ENCODE data around the gene ECM1. TPM values are rescaled to one million over a fixed set of nuclear protein-coding genes. Genes with fewer than 3 reads are reported as not detected.
A peak's percentile ranks its signal among the peaks of the same experiment; 100 is the strongest.

The ECM1 gene
- total RNA-seq, 2 donors from 2014 or later, result 22.8 to 54.0 TPM

DNA sequence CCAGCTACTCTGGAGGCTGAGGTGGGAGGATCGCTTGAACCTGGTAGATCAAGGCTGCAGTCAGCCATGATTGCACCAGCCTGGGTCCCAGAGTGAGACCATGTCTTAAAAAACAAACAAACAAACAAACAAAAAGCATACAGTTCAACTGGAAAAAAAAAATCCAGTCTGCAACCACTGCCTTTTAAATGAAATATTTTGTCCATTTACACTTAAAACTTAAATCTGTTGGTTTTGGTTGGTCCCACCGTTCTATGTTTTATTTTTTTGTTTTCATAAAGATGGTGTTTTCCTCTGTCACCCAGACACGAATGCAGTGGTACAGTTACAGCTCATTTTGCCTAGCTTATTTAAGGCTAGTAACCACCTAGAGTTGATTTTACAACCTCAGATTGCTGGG lies 17.4 kb downstream of the ECM1 start:
- H3K27me3 ChIP-seq (replicated peaks; ENCODE audit: insufficient read depth), result no peaks in the 10 kb centered on the region
- TF ChIP-seq, protein P1, sequence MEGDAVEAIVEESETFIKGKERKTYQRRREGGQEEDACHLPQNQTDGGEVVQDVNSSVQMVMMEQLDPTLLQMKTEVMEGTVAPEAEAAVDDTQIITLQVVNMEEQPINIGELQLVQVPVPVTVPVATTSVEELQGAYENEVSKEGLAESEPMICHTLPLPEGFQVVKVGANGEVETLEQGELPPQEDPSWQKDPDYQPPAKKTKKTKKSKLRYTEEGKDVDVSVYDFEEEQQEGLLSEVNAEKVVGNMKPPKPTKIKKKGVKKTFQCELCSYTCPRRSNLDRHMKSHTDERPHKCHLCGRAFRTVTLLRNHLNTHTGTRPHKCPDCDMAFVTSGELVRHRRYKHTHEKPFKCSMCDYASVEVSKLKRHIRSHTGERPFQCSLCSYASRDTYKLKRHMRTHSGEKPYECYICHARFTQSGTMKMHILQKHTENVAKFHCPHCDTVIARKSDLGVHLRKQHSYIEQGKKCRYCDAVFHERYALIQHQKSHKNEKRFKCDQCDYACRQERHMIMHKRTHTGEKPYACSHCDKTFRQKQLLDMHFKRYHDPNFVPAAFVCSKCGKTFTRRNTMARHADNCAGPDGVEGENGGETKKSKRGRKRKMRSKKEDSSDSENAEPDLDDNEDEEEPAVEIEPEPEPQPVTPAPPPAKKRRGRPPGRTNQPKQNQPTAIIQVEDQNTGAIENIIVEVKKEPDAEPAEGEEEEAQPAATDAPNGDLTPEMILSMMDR (IDR thresholded peaks at IDR 0.05), result no peak
- H3K27ac ChIP-seq, result no peak overlapping the region
- H3K4me1 ChIP-seq (ENCODE audit: control insufficient read depth in 1 of 2, low read depth in 2 of 2), result peaks cover 2 to 9% of the 10 kb centered on the region in 2 donors
- no peak overlapping the region for H3K4me3 ChIP-seq
- ATAC-seq (ENCODE audit: insufficient number of reproducible peaks, low FRiP score, low read depth) (no peak), DNase-seq (ENCODE audit: low spot score) (no peak)
- H3K9me3 ChIP-seq, result no peaks in the 10 kb centered on the region
- no peaks in the 10 kb centered on the region for H3K36me3 ChIP-seq

DNA sequence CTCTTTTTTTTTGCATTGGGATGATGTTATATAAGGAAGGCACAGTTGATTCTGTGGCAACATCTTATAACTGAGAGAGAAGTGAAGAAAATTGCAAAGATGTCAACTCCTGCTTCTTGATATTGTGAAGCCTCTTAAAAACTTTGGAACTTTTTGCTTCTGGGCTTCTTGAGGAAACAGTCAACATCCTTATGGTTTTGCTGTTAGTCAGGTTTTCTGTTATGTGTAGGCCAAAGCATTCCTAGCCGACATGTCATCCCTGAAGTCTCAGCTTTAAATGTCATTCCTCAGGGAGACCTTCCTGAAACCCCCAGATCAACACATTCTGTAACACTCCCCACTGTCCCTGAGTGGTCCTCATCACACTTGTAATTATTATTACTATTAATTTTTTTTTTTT lies 20.3 kb downstream of the ECM1 start:
- H3K4me3 ChIP-seq, result no peak overlapping the region
- no peaks in the 10 kb centered on the region for H3K27me3 ChIP-seq (replicated peaks; ENCODE audit: insufficient read depth)
- H3K27ac ChIP-seq, result no peak overlapping the region
- TF ChIP-seq, protein P1 (IDR thresholded peaks at IDR 0.05), result no peak
- no peaks in the 10 kb centered on the region for H3K36me3 ChIP-seq
- ATAC-seq (ENCODE audit: insufficient number of reproducible peaks, low FRiP score, low read depth) (no peak), DNase-seq (ENCODE audit: low spot score) (no peak)
- peaks cover 7 to 15% of the 10 kb centered on the region in 2 donors for H3K4me1 ChIP-seq (ENCODE audit: control insufficient read depth in 1 of 2, low read depth in 2 of 2)
- no peaks in the 10 kb centered on the region for H3K9me3 ChIP-seq

DNA sequence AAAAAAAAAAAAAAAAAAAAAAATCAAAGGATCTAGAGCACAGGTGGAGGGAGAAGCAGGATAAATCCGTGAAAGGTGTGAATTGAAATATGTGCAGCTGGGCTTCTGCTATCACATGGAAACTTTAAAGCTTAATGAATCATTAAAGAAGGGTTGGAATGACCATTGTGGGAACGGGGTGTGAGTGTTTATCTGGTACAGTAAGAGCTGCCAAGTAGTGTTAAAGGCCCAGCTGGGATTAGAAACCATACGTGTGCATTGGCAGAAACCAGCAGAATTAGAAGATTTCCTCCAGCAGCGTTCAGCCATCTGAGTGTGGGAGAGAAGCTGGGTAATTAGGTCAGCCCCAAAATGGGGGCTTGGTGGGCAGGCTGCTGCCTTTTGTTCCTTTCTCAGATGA lies 21.1 kb downstream of the ECM1 start:
- DNase-seq (ENCODE audit: low spot score) (no peak), ATAC-seq (ENCODE audit: insufficient number of reproducible peaks, low FRiP score, low read depth) (no peak)
- Histone ChIP-seq H3K27ac (no peak overlapping the region), H3K4me1 (ENCODE audit: control insufficient read depth in 1 of 2, low read depth in 2 of 2) (peaks cover 7 to 24% of the 10 kb centered on the region in 2 donors), H3K9me3 (no peaks in the 10 kb centered on the region), H3K4me3 (no peak overlapping the region), H3K36me3 (no peaks in the 10 kb centered on the region), H3K27me3 (replicated peaks; ENCODE audit: insufficient read depth) (no peaks in the 10 kb centered on the region)
- TF ChIP-seq, protein P1 (IDR thresholded peaks at IDR 0.05), result no peak

DNA sequence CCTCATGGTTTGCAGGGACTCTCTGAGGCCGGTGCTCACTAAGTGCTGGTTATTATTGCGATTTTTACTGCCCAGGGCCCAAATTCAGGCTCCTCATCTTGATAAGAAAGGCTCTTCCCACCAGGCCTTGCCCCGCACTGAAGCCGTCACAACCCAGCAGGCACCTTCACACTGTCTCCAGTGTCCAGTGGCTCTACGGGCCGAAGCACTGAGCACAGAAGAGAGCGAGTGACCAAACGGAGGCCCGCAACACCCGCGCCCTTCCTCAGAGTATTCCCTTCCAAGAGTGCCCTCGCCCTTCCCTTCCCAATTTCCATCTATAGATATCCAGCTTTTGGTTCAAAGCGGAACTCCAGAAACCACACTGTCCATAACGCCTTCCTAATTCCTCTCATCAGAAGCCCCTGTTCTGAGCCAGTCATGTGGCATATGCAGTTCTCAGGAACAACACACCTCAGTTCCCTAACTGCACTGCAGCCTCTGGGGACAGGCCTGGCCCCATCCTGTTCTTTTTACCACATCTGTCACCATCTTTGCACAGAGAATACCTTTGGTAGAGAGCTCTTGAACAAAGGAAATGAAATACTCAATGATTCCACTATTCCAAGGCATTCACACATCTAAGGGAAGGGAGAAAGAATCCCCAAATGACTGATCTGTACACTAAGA lies 22.7 kb downstream of the ECM1 start:
- ATAC-seq (ENCODE audit: insufficient number of reproducible peaks, low FRiP score, low read depth) (no peak), DNase-seq (ENCODE audit: low spot score) (no peak)
- Histone ChIP-seq H3K4me3 (no peak overlapping the region), H3K27ac (no peak overlapping the region), H3K4me1 (ENCODE audit: control insufficient read depth in 1 of 2, low read depth in 2 of 2) (peaks cover 12 to 40% of the 10 kb centered on the region in 2 donors), H3K27me3 (replicated peaks; ENCODE audit: insufficient read depth) (no peaks in the 10 kb centered on the region), H3K36me3 (no peaks in the 10 kb centered on the region), H3K9me3 (no peaks in the 10 kb centered on the region)
- TF ChIP-seq, protein P1 (IDR thresholded peaks at IDR 0.05), result no peak

DNA sequence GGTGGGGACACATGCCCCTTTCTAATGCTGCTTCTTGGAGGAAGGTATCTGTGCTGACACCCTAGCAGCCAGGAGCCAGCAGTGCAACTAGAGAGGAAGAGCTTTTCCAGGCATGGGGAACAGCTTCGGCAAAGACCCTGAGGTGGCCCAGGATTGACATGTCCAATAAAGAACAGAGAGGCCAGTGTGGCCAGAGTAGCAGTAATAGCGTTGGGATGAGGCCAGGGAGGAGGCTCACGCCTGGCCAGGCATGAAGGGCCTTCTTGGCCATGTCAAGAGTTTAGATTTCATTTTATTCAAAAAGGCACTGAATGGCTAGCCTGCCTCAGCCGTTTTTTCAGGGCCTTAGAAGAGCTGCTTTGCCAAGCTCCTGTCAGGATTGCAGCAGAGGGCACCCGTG lies 25.0 kb downstream of the ECM1 start:
- Histone ChIP-seq H3K36me3 (no peaks in the 10 kb centered on the region), H3K9me3 (no peaks in the 10 kb centered on the region), H3K4me1 (ENCODE audit: control insufficient read depth in 1 of 2, low read depth in 2 of 2) (peaks cover 22 to 62% of the 10 kb centered on the region in 2 donors), H3K4me3 (peak overlapping the region; percentile 45), H3K27ac (peak overlapping the region; percentile 71 to 88), H3K27me3 (replicated peaks; ENCODE audit: insufficient read depth) (no peaks in the 10 kb centered on the region)
- no peak for ATAC-seq (ENCODE audit: insufficient number of reproducible peaks, low FRiP score, low read depth)
- DNase-seq (ENCODE audit: low spot score), result no peak
- TF ChIP-seq, protein P1 (IDR thresholded peaks at IDR 0.05), result no peak

All from thoracic aorta (tissue), 2 donors.